Smooth muscle cell (in vitro differentiated cells): ENCODE results near the gene FAM120AOS. TPM values are rescaled to one million over a fixed set of nuclear protein-coding genes. Genes with fewer than 3 reads are reported as not detected.

ENCODE experiments used
- DNase-seq: peaks from one replicate; lab custom pipeline; 2025; ENCODE audit not compliant: unreplicated experiment; lab: John Stamatoyannopoulos, UW
- H2AFZ ChIP-seq: fragments of 200-600 bp; sonication (generic); 2 replicates; pipeline ENCODE4 v1.6.0; 2016; ENCODE audit warnings: antibody characterized with exemption, low read depth, mild to moderate bottlenecking
- H3F3A ChIP-seq: fragments of 200-600 bp; sonication (generic); 2 replicates; pipeline ENCODE4 v1.6.0; 2017; ENCODE audit warnings: antibody characterized with exemption, low read depth
- H3K27ac ChIP-seq: fragments of 200-600 bp; sonication (generic); 2 replicates; pipeline ENCODE4 v1.5.1; 2016; ENCODE audit warnings: low read depth, mild to moderate bottlenecking
- H3K27me3 ChIP-seq: fragments of 200-600 bp; sonication (generic); 2 replicates; pipeline ENCODE4 v1.6.1; 2016; ENCODE audit warnings: low read depth, mild to moderate bottlenecking
- H3K36me3 ChIP-seq: fragments of 200-600 bp; sonication (generic); 2 replicates; pipeline ENCODE4 v1.5.1; 2016; ENCODE audit warnings: low read depth
- H3K4me1 ChIP-seq: fragments of 200-600 bp; sonication (generic); 2 replicates; pipeline ENCODE4 v1.5.1; 2016; ENCODE audit warnings: low read depth
- H3K4me2 ChIP-seq: fragments of 200-600 bp; sonication (generic); 2 replicates; pipeline ENCODE4 v1.6.0; 2016; ENCODE audit warnings: mild to moderate bottlenecking
- H3K4me3 ChIP-seq: fragments of 200-600 bp; sonication (generic); 2 replicates; pipeline ENCODE4 v1.5.1; 2016; ENCODE audit warnings: mild to moderate bottlenecking
- H3K79me2 ChIP-seq: fragments of 200-600 bp; sonication (generic); 2 replicates; pipeline ENCODE4 v1.6.0; 2016; ENCODE audit warnings: low read depth, mild to moderate bottlenecking
- H3K9ac ChIP-seq: fragments of 200-600 bp; sonication (generic); 2 replicates; pipeline ENCODE4 v1.6.0; 2016; ENCODE audit warnings: low read depth
- H3K9me3 ChIP-seq: fragments of 200-600 bp; sonication (generic); replicated peaks from 2 replicates; pipeline ENCODE4 v1.5.1; 2016; ENCODE audit warnings: low read depth
- H4K20me1 ChIP-seq: fragments of 200-600 bp; sonication (generic); 2 replicates; pipeline ENCODE4 v1.6.0; 2016; ENCODE audit warnings: low read depth
- WGBS: methylation state at CpG from one replicate; pipeline ENCODE4 v1.1.7; 2016; ENCODE audit warnings: low lambda C conversion rate; 5-methylcytosine and 5-hydroxymethylcytosine counted together
- polyA plus RNA-seq: library from polyadenylated mRNA; unstranded; fragments of >200 nt; fragmentation: Nextera tagmentation; extraction: Ambion mirVana; gene quantifications from 2 replicates; pipeline ENCODE4 v1.2.1, GENCODE V29; 2016
- total RNA-seq: library from RNA; depleted of rRNA; stranded (reverse); fragments of >200 nt; gene quantifications from 2 replicates; pipeline ENCODE4 v1.2.3, GENCODE V29; 2014
- TF ChIP-seq, protein P1 (sequence below): fragments of 200-600 bp; sonication (generic); IDR thresholded peaks from 2 replicates; pipeline ENCODE4 v1.5.1; 2017; ENCODE audit warnings: borderline replicate concordance, mild to moderate bottlenecking, antibody characterized with exemption; ENCODE audit not compliant: insufficient read depth, poor library complexity, severe bottlenecking

FAM120AOS gene
- total and polyA plus RNA-seq, 2 experiments from 2014 or later = 18.7 to 28.8 TPM

DNA sequence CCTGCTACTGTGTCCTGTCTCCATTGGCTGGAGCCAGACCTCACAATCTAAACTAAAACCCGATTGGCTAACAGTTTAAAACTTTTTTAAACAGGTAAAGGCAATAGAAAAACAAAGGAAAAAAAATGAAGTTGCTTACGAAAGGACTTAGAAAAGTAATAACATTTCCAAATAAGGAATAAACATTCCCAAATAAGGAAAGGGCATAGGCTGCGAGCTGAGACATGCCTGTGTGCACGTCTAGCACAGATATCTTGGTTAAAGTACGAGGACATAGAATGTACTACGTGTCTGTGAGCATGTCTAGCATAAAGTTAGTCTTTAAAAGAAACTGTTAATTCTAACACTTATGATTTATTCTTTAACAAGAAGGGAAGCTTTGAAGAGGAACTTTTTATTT is 17.2 kb downstream of the FAM120AOS start:
- no peak for DNase-seq
- WGBS = 63% methylated on average over 6 of the region's 6 CpGs
- no peaks in the 10 kb centered on the region for H4K20me1 ChIP-seq
- no peak overlapping the region for H3K9ac ChIP-seq
- no peaks in the 10 kb centered on the region for H3K27me3 ChIP-seq
- no peaks in the 10 kb centered on the region for H3K79me2 ChIP-seq
- TF ChIP-seq, protein P1, sequence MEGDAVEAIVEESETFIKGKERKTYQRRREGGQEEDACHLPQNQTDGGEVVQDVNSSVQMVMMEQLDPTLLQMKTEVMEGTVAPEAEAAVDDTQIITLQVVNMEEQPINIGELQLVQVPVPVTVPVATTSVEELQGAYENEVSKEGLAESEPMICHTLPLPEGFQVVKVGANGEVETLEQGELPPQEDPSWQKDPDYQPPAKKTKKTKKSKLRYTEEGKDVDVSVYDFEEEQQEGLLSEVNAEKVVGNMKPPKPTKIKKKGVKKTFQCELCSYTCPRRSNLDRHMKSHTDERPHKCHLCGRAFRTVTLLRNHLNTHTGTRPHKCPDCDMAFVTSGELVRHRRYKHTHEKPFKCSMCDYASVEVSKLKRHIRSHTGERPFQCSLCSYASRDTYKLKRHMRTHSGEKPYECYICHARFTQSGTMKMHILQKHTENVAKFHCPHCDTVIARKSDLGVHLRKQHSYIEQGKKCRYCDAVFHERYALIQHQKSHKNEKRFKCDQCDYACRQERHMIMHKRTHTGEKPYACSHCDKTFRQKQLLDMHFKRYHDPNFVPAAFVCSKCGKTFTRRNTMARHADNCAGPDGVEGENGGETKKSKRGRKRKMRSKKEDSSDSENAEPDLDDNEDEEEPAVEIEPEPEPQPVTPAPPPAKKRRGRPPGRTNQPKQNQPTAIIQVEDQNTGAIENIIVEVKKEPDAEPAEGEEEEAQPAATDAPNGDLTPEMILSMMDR = no peak
- no peak overlapping the region for H3K4me3 ChIP-seq
- H3F3A ChIP-seq = no peaks in the 10 kb centered on the region
- H3K4me1 ChIP-seq = no peaks in the 10 kb centered on the region
- no peak overlapping the region for H3K4me2 ChIP-seq
- H3K27ac ChIP-seq = no peak overlapping the region
- no peak overlapping the region for H2AFZ ChIP-seq
- no peaks in the 10 kb centered on the region for H3K36me3 ChIP-seq
- H3K9me3 ChIP-seq = no peaks in the 10 kb centered on the region

DNA sequence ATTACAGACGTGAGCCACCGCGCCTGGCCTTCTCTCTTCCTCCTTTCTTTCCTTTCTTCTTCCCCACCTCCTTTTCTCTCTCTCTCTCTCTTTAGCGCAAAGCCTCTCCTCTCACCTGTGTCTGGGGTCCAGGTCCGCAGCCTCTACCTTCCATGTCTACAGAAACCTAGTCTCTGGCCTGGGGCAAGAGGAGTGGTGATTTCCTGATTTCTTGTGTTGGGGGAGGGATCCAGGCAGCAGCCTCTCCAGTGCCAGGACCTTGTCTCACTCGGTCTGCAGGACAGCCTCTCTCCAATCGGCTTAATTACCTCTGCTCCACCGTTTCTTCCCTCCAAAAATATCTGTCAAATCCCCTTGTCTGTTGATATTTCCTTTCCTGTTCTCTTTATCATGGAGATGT is 18.0 kb downstream of the FAM120AOS start:
- 85% methylated on average over 8 of the region's 8 CpGs for WGBS
- Histone ChIP-seq H2AFZ (no peak overlapping the region), H3K27ac (no peak overlapping the region), H3F3A (no peaks in the 10 kb centered on the region), H3K4me3 (no peak overlapping the region), H3K4me1 (no peaks in the 10 kb centered on the region), H3K79me2 (no peaks in the 10 kb centered on the region), H3K36me3 (no peaks in the 10 kb centered on the region), H3K9ac (no peak overlapping the region), H4K20me1 (no peaks in the 10 kb centered on the region), H3K27me3 (no peaks in the 10 kb centered on the region), H3K9me3 (no peaks in the 10 kb centered on the region), H3K4me2 (no peak overlapping the region)
- TF ChIP-seq, protein P1 = no peak
- no peak for DNase-seq

DNA sequence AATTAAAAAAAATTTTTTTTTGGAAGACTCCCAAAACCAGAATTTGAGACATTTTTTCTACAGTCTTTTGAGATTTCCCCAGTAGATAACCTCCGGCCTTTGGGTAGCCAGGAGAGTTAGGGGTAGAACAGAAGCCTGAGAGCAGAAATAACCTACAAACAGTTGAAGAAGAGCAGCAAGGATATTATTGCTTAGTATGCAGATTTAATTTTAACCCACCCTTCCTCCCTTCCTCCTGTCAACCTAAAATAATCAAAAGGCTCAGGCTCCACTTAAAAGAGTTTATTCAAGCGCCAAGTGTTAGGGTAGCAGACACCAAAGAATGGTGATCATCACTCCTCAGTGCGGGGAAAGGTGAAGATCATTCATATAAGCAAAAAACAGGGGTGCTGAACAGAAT is 19.3 kb downstream of the FAM120AOS start:
- no peaks in the 10 kb centered on the region for H3K9me3 ChIP-seq
- no peak for DNase-seq
- H3K4me3 ChIP-seq = no peak overlapping the region
- H3K36me3 ChIP-seq = no peaks in the 10 kb centered on the region
- H3K27me3 ChIP-seq = no peaks in the 10 kb centered on the region
- no peak overlapping the region for H2AFZ ChIP-seq
- no peaks in the 10 kb centered on the region for H4K20me1 ChIP-seq
- H3K4me1 ChIP-seq = no peaks in the 10 kb centered on the region
- H3K4me2 ChIP-seq = no peak overlapping the region
- H3K27ac ChIP-seq = no peak overlapping the region
- WGBS = 96% methylated on average over 3 of the region's 3 CpGs
- TF ChIP-seq, protein P1 = no peak
- no peak overlapping the region for H3K9ac ChIP-seq
- H3F3A ChIP-seq = no peaks in the 10 kb centered on the region
- H3K79me2 ChIP-seq = no peaks in the 10 kb centered on the region

DNA sequence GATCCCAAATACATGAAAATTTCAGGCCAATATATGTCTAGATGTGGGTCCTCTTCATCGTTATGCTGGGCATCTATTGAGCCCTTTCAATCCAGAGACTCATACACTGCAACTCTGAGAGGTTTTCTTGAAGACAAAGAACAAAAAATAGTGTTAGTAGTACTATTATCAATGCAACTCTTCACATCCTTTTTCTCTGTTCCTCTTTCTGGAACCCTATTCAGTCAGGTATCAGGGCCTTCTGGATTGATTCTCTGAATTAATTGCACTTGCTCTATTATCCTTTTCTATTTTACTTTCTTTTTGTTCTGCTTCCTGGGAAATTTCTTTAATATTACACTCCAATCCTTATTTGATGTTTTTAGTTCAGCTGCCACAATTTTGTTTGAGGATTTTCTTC is 20.4 kb downstream of the FAM120AOS start:
- 94% methylated on average over 1 of the region's 1 CpG for WGBS
- Histone ChIP-seq H3F3A (no peaks in the 10 kb centered on the region), H3K79me2 (no peaks in the 10 kb centered on the region), H3K27me3 (no peaks in the 10 kb centered on the region), H3K9me3 (no peaks in the 10 kb centered on the region), H3K36me3 (no peaks in the 10 kb centered on the region), H3K4me2 (no peak overlapping the region), H4K20me1 (no peaks in the 10 kb centered on the region), H2AFZ (no peak overlapping the region), H3K4me3 (no peak overlapping the region), H3K4me1 (no peaks in the 10 kb centered on the region), H3K9ac (no peak overlapping the region), H3K27ac (no peak overlapping the region)
- TF ChIP-seq, protein P1 = no peak
- DNase-seq = no peak
